Brain microvascular endothelial cell (primary cell): Measurements from ENCODE around the gene PDGFC.

Experiments used
- DNase-seq: peaks from one replicate; pipeline ENCODE4 v3.0.0-alpha.2; 2020
- H3K27ac ChIP-seq: fragments of 250-450 bp; sonication (Bioruptor Pico); 2 replicates; pipeline ENCODE4 v1.5.1; 2020; ENCODE audit warnings: mild to moderate bottlenecking, moderate library complexity
- H3K27me3 ChIP-seq: fragments of 250-450 bp; sonication (Bioruptor Pico); replicated peaks from 2 replicates; pipeline ENCODE4 v1.5.1; 2020; ENCODE audit warnings: mild to moderate bottlenecking
- H3K36me3 ChIP-seq: fragments of 250-450 bp; sonication (Bioruptor Pico); replicated peaks from 2 replicates; pipeline ENCODE4 v1.5.1; 2020; ENCODE audit warnings: mild to moderate bottlenecking
- H3K4me3 ChIP-seq: 2 replicates; pipeline ENCODE4 v1.5.1; 2011; ENCODE audit warnings: low read depth, mild to moderate bottlenecking, control low read depth, low read length, moderate library complexity
- CTCF ChIP-seq: IDR thresholded peaks from 2 replicates; pipeline ENCODE4 v1.5.1; 2011; ENCODE audit warnings: low read depth, mild to moderate bottlenecking, moderate library complexity, low read length, control low read depth, inconsistent platforms; ENCODE audit errors: missing control alignments
- in situ Hi-C: cut with HindIII; loops from 2 replicates; pipeline ENCODE4 v1.10.0; 2017; ENCODE audit warnings: low sequenced_read_pairs, low pct_ligation_motif_present

PDGFC gene

GRCh38 chr4:156799121-156799589 lies 172.4 kb downstream of the PDGFC start:
- Histone ChIP-seq H3K36me3 (no peaks in the 10 kb centered on the region), H3K27me3 (no peaks in the 10 kb centered on the region), H3K27ac (no peak overlapping the region), H3K4me3 (no peak overlapping the region)
- in situ Hi-C loops: loop anchor here (25.0 kb wide), 1 partner anchor 163 kb away; the partner anchor contains the start of gene PDGFC
- TF ChIP-seq CTCF: no peak
- DNase-seq: no peak

GRCh38 chr4:156798438-156798837 lies 173.2 kb downstream of the PDGFC start:
- H3K4me3 ChIP-seq: no peak overlapping the region
- H3K36me3 ChIP-seq: no peaks in the 10 kb centered on the region
- in situ Hi-C loops: loop anchor here (25.0 kb wide), 1 partner anchor 164 kb away; the partner anchor contains the start of gene PDGFC
- no peaks in the 10 kb centered on the region for H3K27me3 ChIP-seq
- TF ChIP-seq CTCF: no peak
- no peak overlapping the region for H3K27ac ChIP-seq
- DNase-seq: no peak

- Histone ChIP-seq H3K27ac (no peak overlapping the region), H3K36me3 (no peaks in the 10 kb centered on the region), H3K4me3 (no peak overlapping the region), H3K27me3 (no peaks in the 10 kb centered on the region)
- in situ Hi-C loops: loop anchor here (25.0 kb wide), 1 partner anchor 165 kb away; the partner anchor contains the start of gene PDGFC
- DNase-seq: no peak
- no peak for TF ChIP-seq CTCF
Observed at GRCh38 chr4:156797206-156797605, 174.4 kb downstream of the PDGFC start.

- no peak overlapping the region for H3K4me3 ChIP-seq
- no peak for TF ChIP-seq CTCF
- H3K27me3 ChIP-seq: no peaks in the 10 kb centered on the region
- no peak overlapping the region for H3K27ac ChIP-seq
- DNase-seq: no peak
- no peaks in the 10 kb centered on the region for H3K36me3 ChIP-seq
- in situ Hi-C loops: loop anchor here (25.0 kb wide), 1 partner anchor 167 kb away; the partner anchor contains the start of gene PDGFC
Observed at GRCh38 chr4:156795727-156796126, 175.9 kb downstream of the PDGFC start.

- TF ChIP-seq CTCF: no peak
- no peak overlapping the region for H3K4me3 ChIP-seq
- in situ Hi-C loops: loop anchor here (25.0 kb wide), 1 partner anchor 167 kb away; the partner anchor contains the start of gene PDGFC
Observed at GRCh38 chr4:156794863-156795262, 176.7 kb downstream of the PDGFC start.

More at GRCh38 chr4:156794863-156795262, 176.7 kb downstream of the PDGFC start:
- no peaks in the 10 kb centered on the region for H3K27me3 ChIP-seq
- H3K27ac ChIP-seq: no peak overlapping the region
- H3K36me3 ChIP-seq: no peaks in the 10 kb centered on the region
- DNase-seq: no peak
